GM12874 (cell line): ENCODE data around the gene PAPLN.

Source experiments
- TF ChIP-seq, protein P1 (sequence below): IDR thresholded peaks from 2 replicates; pipeline ENCODE4 v1.5.1; 2011; ENCODE audit warnings: low read depth, mild to moderate bottlenecking, control low read depth, low read length, moderate library complexity; ENCODE audit not compliant: insufficient read depth

The PAPLN gene

DNA sequence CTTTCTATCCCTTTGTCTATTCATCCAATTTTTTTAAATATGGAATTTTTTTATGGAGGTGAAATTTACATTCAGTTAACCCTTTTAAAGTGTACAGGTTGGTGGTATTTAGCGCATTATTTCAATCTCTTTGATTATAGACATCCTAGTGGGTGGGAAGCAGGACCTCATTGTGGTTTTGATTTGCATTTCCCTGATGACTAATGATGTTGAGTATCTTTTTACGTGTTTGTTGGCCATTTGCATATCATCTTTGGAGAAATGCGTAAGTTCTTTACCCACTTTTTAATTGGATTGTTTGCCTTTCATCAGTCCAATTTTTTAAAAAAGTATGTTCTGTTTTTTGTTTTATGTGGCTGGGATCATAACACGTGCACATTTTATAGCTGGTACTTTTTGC, 20.8 kb downstream of the PAPLN start:
- TF ChIP-seq, protein P1, sequence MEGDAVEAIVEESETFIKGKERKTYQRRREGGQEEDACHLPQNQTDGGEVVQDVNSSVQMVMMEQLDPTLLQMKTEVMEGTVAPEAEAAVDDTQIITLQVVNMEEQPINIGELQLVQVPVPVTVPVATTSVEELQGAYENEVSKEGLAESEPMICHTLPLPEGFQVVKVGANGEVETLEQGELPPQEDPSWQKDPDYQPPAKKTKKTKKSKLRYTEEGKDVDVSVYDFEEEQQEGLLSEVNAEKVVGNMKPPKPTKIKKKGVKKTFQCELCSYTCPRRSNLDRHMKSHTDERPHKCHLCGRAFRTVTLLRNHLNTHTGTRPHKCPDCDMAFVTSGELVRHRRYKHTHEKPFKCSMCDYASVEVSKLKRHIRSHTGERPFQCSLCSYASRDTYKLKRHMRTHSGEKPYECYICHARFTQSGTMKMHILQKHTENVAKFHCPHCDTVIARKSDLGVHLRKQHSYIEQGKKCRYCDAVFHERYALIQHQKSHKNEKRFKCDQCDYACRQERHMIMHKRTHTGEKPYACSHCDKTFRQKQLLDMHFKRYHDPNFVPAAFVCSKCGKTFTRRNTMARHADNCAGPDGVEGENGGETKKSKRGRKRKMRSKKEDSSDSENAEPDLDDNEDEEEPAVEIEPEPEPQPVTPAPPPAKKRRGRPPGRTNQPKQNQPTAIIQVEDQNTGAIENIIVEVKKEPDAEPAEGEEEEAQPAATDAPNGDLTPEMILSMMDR, result no peak

DNA sequence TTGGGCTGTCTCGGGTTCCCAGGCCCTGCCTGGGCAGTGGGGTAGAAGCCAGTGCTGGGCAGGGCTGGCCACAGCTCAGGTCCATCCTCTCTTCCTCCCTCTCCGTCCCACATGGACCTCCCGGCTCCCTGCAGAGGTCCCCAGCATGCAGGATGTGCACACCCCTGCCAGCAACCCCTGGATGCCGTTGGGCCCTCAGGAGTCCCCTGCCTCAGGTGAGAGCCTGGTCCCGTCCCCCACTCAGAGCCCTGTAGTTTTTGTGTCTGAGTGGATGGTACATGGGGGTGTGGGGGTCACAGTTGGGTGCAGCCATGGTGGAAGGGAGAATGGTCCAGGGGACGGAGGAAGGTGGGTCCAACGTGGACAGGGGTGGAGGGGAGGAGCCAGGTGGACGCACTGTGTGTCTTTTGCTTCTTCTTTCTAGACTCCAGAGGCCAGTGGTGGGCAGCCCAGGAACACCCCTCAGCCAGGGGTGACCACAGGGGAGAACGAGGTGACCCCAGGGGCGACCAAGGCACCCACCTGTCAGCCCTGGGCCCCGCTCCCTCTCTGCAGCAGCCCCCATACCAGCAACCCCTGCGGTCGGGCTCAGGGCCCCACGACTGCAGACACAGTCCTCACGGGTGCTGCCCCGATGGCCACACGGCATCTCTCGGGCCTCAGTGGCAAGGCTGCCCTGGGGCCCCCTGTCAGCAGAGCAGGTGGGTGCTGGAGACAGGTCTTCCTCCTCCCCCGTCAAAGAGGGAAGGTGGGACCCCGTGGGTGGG, 21.7 kb downstream of the PAPLN start:
- TF ChIP-seq, protein P1, result no peak

DNA sequence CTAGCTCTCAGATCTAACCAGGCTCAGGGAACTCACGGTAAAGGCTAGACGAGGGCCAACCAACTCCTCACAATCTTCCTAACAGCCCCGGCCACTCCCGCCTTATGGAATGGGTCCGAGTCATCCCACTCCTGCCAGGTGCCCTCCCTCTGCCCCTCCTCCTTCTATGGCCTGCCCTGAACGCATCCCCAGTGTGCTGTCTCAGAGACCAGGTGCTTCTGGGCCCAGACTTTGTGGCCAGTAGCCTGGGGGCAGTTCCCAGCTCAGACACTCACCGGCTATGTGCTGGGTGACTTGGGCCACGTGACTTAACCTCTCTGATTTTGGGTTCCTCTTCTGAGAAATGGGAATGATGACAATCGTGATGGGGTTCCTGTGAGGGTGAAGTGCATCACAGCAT, 22.5 kb downstream of the PAPLN start:
- TF ChIP-seq, protein P1, result no peak

- TF ChIP-seq, protein P1, result no peak
Measured at GRCh38 chr14:73260574-73260973, 23.3 kb downstream of the PAPLN start.

DNA sequence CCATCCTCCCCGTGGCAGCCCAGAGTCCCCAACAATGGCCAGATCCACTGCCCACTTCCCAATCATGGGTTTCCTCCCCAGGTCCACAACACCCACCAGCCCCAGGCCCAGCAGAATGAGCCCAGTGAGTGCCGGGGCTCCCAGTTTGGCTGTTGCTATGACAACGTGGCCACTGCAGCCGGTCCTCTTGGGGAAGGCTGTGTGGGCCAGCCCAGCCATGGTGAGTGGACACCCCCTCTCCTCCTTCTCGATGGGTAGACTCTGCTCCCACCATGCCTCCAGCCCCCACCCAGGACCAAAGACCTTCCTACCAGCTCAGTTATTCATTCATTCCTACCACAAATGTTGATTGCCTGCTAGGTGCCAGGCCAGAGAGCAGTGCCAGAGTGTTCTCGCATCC, 23.8 kb downstream of the PAPLN start:
- TF ChIP-seq, protein P1, result no peak

GRCh38 chr14:73261520-73262426, 24.5 kb downstream of the PAPLN start:
- TF ChIP-seq, protein P1, result no peak

DNA sequence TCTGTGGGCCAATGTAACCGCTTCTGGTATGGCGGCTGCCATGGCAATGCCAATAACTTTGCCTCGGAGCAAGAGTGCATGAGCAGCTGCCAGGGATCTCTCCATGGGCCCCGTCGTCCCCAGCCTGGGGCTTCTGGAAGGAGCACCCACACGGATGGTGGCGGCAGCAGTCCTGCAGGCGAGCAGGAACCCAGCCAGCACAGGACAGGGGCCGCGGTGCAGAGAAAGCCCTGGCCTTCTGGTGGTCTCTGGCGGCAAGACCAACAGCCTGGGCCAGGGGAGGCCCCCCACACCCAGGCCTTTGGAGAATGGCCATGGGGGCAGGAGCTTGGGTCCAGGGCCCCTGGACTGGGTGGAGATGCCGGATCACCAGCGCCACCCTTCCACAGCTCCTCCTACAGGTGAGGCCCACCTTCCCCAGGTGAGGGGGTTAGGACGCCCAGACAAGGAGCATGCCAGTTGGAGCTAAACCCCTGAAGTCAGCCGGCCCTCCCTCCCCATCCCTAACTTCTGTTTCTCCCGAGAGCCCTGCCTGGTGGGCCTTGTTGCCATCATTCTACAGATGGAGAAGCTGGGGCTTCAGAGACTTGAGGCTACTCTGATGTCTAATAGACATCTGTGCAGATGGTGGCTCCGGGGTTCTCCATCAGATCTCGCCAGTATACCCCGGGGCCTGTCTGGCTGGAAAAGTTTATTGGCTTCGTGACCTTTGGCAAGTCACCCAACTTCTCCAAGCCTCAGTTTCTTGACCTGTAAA, 25.3 kb downstream of the PAPLN start:
- TF ChIP-seq, protein P1, result no peak
